GM18498 (cell line): Measurements from ENCODE around the gene TPP1.

Experiments used
- ATAC-seq: cut with Tn5 transposase; IDR thresholded peaks from one replicate; pipeline ENCODE4 v1.9.1; 2021; ENCODE audit warnings: mild to moderate bottlenecking, moderate library complexity; ENCODE audit not compliant: unreplicated experiment

TPP1 gene

DNA sequence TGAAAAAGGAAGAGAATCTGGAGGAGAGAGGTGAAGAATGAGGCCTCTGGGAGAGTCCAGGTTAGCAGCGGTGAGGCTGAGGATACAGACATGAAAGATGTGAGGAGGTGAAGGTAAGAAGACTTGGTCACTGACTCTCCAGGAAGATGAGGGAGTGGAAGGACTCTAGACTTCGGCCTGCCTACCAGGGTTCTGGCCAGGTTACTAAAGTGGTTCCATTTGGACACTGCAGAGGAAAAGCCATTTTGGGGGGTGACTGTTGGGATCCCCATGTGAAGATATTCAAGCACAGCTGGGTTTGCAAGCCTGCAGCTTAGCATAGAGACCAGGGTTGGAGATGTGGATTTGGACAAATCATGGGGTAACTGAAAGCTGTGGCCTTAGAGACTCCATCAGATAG, 28.6 kb upstream of the TPP1 start:
- no peak for ATAC-seq

- peak; percentile 91 for ATAC-seq
Observed at GRCh38 chr11:6646918-6647679, 27.9 kb upstream of the TPP1 start.

- ATAC-seq: no peak
Observed at GRCh38 chr11:6646576-6646917, 27.3 kb upstream of the TPP1 start.

DNA sequence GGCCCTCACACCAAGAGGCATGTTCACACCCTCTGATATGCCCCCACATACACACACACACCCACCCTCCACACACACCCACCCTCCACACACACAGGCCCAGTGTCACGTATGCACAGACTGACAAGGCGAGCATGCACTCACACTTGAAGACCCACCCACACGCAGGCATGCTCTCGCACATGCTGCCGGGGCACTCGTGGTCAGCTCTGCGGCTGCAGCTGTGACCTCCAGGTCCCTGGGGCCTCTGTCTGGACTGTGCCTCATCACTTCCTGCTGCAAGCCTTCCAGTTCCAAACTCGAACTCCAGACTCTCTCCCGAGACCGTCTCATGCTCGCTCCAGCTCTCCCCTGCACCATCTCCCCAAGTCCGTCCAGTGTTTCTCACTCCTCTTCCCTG, 26.8 kb upstream of the TPP1 start:
- ATAC-seq: no peak

DNA sequence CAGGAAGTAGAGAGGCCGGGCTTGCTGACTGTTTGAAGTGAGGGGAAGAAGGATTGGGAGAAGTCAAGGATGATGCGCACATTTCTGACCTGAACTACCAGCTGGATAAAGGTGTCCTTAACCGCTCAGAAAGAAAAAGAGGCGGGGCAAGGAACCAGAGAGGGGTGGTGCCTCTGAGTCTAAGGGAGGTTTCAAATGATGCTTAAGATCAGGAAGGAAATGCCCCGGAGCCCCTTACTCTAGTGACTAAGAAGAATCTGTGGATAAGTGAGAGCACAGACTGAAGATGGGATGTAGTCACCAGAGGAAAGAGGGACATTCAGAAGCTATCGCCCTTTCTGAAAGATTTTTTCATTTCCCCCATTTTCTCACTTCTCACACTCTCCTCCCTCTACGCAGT, 23.7 kb upstream of the TPP1 start:
- ATAC-seq: no peak

GRCh38 chr11:6640985-6641701, 21.9 kb upstream of the TPP1 start:
- no peak for ATAC-seq

- no peak for ATAC-seq
Observed at GRCh38 chr11:6640036-6640984, 21.1 kb upstream of the TPP1 start.

DNA sequence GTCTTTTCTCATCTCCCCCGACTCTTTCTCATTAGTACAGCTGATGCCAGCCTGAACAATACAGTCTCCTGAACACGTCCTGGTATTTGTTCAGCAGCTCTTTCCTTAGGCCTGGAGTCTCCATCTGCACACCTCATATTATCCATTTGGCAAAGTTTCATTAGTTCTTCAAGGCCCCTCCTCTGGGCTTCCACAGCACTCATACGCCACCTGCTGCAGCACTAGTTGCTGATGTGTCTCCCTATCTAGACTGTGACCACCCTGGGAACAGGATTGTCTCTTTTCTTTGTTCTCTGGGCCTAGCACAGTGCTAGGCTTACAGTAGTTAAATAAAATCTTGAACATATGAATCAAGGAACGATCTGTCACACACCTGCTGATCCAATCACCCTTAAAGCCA, 19.2 kb upstream of the TPP1 start:
- ATAC-seq: no peak

- no peak for ATAC-seq
Observed at GRCh38 chr11:6637871-6638270, 18.6 kb upstream of the TPP1 start.

DNA sequence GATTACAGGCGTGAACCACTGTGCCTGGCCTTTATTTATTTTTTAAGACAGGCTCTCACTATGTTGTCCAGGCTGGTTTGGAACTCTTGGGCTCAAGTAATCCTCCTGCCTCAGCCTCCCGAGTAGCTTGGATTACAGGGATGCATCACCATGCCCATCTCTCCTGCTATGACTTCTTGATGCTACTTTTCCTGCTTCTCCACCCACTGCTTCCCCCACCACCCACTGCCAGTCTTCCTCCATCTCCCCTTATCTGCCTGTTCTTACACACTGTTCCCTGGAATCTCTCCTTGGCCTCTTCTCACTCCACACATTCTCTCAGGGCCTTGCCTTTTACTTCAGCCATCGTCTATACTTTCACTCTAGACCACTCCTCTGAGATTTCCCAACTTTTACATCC, 17.3 kb upstream of the TPP1 start:
- ATAC-seq: no peak

DNA sequence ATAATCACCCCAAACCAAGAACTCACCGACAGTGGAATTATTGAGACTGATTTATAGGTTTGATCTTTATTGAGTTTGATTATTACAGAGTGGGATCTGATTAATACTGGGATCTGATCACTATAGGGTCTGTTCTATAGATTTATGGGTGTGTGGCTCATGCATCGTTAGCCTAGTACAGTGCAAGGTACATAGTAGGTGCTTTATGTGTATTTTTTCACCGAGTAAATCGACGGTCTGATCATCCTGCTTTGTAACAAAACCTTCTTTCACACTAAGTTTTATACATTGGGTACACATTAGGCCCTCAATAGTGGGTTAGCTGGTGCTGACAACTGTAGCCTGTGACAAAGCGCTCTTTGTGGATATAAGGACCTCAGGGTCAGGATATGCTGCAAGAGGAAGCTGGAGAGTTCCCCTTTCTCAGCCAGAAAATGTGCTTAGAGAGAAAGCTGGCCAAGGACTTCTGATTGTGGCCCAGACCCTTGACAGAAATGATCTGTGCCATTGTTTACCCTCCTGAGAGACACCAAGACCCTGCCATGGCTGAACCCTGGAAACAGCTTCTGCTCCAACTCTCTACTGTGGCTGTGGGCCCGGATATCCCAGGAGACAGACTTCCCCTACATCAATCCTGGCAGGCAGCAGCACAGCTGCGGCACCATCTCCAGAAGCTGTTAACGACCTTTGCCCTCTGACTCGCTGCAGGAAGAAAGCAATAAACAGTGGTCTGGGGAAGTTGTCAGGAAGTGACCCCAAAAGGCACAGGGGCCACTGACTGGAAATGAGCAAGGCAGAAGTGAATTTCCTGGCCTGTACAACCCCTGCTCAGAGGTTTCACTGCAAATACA, 16.1 kb upstream of the TPP1 start:
- ATAC-seq: no peak

- ATAC-seq: no peak
Observed at GRCh38 chr11:6634534-6634933, 15.3 kb upstream of the TPP1 start.

- no peak for ATAC-seq
Observed at GRCh38 chr11:6633422-6634408, 14.5 kb upstream of the TPP1 start.

GRCh38 chr11:6632116-6633073, 13.2 kb upstream of the TPP1 start:
- no peak for ATAC-seq

GRCh38 chr11:6631361-6631890, 12.2 kb upstream of the TPP1 start:
- ATAC-seq: no peak

DNA sequence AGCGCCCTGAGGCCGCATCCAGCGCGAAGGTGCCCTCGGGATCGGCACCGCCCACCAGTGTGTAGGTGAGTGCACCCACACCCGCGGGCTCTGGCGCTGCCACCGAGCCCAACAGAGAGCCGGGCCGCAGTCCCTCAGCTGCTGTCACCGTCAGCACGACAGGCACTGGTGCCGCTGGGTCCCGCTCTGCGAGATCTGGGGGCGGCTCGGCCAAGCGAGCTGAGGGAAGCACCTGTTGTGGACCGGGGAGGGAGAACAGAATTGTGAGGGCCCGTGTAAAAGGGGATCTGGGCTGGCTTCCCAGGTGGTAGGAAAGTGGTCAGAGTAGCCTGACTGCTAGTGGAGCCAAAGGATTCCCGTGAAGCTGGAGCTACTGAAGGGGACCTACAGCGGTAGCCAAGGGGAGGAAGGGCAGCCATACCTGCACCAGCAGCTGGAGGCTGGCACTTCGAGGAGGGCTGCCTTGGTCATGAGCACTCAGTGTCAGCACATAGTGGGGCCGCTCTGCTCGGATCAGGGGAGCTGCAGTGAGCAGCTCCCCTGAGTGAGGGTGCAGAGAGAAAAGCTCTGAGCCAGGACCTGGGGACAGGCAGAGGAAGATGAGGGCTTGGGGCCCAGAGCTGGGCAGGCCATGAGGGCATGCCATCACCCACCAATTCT, 11.5 kb upstream of the TPP1 start:
- ATAC-seq: no peak

- ATAC-seq: no peak
Observed at GRCh38 chr11:6629892-6630631, 10.8 kb upstream of the TPP1 start.
